ENCODE data around the gene ZNF438. TPM values are rescaled to one million over a fixed set of nuclear protein-coding genes. Genes with fewer than 3 reads are reported as not detected.
"Not testable (repeated sequence)": the region's sequence is repeated elsewhere in the genome, so short reads cannot be mapped to it uniquely, and the experiment has no call there.

ZNF438 gene
- polyA plus RNA-seq, 1 donor: 7.3 TPM

GRCh38 chr10:30915146-30915545 is 116.5 kb downstream of the ZNF438 start:
- Histone ChIP-seq H3K4me1 (ENCODE audit: control insufficient read depth, insufficient read depth, low read length) (no peaks in the 10 kb centered on the region), H3K9me3 (ENCODE audit: control insufficient read depth, low read depth, low read length) (no peaks in the 10 kb centered on the region), H3K36me3 (ENCODE audit: control insufficient read depth, insufficient read depth, low read length) (no peaks in the 10 kb centered on the region), H3K27me3 (ENCODE audit: control insufficient read depth, insufficient read depth, low read length) (no peaks in the 10 kb centered on the region), H3K27ac (ENCODE audit: low read length) (no peak overlapping the region), H3K4me3 (ENCODE audit: low read length) (no peak overlapping the region)
- no CpG with 5 or more reads among the region's 1 CpG for WGBS (ENCODE audit: insufficient coverage, low lambda C conversion rate)
- no peak for DNase-seq

- WGBS (ENCODE audit: insufficient coverage, low lambda C conversion rate): 86% methylated on average over 1 of the region's 3 CpGs
- H3K27me3 ChIP-seq (ENCODE audit: control insufficient read depth, insufficient read depth, low read length): no peaks in the 10 kb centered on the region
- H3K27ac ChIP-seq (ENCODE audit: low read length): no peak overlapping the region
- DNase-seq: no peak
- no peak overlapping the region for H3K4me3 ChIP-seq (ENCODE audit: low read length)
- peaks cover 2% of the 10 kb centered on the region for H3K36me3 ChIP-seq (ENCODE audit: control insufficient read depth, insufficient read depth, low read length)
- no peaks in the 10 kb centered on the region for H3K4me1 ChIP-seq (ENCODE audit: control insufficient read depth, insufficient read depth, low read length)
- H3K9me3 ChIP-seq (ENCODE audit: control insufficient read depth, low read depth, low read length): no peaks in the 10 kb centered on the region
Measured at GRCh38 chr10:30911303-30911863, 120.3 kb downstream of the ZNF438 start.

DNA sequence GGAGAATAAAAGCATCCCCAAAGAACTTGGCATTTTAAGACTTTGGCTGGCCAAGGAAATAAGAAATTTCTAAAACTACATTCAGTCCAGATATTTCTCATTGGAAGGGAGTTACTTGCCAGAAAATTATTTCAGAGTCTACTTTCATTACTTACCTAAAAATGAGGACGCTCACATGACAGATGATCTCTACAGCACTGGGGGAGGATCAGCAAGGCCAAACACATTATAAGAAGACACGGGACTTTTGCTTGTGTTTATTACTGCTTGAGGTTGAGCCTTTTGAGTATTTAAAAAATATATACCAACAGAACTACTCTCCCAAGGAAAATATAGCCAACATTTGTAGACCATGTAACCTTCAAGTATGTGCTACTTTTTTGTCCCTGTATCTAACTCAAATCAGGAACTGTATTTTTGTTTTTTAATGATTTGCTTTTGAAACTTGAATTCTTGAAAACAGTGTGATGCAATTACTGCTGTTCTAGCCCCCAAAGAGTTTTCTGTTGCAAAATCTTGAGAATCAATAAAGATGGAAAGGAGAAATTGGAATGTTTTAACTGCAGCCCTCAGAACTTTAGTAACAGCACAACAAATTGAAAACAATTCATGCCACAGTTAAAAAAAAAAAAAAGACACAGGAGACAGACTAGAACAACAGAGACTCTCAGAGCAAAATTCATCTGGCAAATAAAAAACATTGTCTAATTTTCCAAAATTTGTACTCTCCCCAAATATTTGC is 128.1 kb downstream of the ZNF438 start:
- Histone ChIP-seq H3K4me3 (ENCODE audit: low read length) (no peak overlapping the region), H3K4me1 (ENCODE audit: control insufficient read depth, insufficient read depth, low read length) (no peaks in the 10 kb centered on the region), H3K27ac (ENCODE audit: low read length) (no peak overlapping the region), H3K36me3 (ENCODE audit: control insufficient read depth, insufficient read depth, low read length) (peaks cover 5% of the 10 kb centered on the region), H3K9me3 (ENCODE audit: control insufficient read depth, low read depth, low read length) (peaks cover 6% of the 10 kb centered on the region), H3K27me3 (ENCODE audit: control insufficient read depth, insufficient read depth, low read length) (no peaks in the 10 kb centered on the region)
- DNase-seq: no peak
- no CpG with 5 or more reads among the region's 2 CpGs for WGBS (ENCODE audit: insufficient coverage, low lambda C conversion rate)

DNA sequence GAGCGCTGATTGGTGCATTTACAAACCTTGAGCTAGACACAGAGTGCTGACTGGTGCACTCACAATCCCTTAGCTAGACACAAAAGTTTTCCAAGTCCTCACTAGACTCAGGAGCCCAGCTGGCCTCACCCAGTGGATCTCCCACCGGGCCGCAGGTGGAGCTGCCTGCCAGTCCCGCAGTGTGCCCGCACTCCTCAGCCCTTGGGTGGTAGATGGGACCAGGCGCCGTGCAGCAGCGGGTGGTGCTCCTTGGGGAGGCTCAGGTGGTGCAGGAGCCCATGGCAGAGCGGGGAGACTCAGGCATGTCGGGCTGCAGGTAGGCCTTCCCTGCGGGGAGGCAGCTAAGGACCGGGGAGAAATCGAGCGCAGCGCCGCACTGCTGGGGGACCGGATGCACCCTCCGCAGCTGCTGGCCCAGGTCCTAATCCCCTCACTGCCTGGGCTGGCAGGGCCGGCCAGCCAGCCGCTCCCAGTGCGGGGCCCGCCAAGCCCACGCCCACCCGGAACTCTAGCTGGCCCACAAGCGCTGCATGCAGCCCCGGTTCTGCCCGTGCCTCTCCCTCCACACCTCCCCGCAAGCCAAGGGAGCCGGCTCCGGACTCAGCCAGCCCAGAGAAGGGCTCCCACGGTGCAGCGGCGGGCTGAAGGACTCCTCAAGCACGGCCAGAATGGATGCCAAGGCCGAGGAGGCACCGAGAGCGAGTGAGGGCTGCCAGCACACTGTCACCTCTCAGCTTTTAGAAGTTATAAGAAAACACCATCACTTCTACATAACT is 128.9 kb downstream of the ZNF438 start:
- no peak overlapping the region for H3K27ac ChIP-seq (ENCODE audit: low read length)
- H3K9me3 ChIP-seq (ENCODE audit: control insufficient read depth, low read depth, low read length): peaks cover 6% of the 10 kb centered on the region
- no peak for DNase-seq
- no peak overlapping the region for H3K4me3 ChIP-seq (ENCODE audit: low read length)
- peaks cover 5% of the 10 kb centered on the region for H3K36me3 ChIP-seq (ENCODE audit: control insufficient read depth, insufficient read depth, low read length)
- no peaks in the 10 kb centered on the region for H3K4me1 ChIP-seq (ENCODE audit: control insufficient read depth, insufficient read depth, low read length)
- H3K27me3 ChIP-seq (ENCODE audit: control insufficient read depth, insufficient read depth, low read length): no peaks in the 10 kb centered on the region
- WGBS (ENCODE audit: insufficient coverage, low lambda C conversion rate): no CpG with 5 or more reads among the region's 37 CpGs

DNA sequence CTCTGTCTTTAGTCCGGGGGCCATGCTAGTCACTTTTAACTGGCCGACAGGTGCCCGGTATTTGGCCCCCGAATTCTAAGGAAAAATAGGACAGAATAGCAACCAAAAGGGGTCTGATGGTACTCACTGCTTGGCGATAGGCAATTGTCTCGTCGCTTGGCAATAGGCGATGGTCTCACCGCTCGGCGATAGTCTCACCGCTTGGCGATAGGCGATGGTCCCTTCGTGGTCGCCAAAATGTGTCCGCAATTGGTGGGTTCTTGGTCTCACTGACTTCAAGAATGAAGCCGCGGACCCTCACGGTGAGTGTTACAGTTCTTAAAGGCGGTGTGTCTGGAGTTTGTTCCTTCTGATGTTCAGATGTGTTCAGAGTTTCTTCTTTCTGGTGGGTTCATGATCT is 130.2 kb downstream of the ZNF438 start:
- WGBS (ENCODE audit: insufficient coverage, low lambda C conversion rate): no CpG with 5 or more reads among the region's 21 CpGs
- not testable (repeated sequence) for DNase-seq; H3K27me3 ChIP-seq (ENCODE audit: control insufficient read depth, insufficient read depth, low read length)

DNA sequence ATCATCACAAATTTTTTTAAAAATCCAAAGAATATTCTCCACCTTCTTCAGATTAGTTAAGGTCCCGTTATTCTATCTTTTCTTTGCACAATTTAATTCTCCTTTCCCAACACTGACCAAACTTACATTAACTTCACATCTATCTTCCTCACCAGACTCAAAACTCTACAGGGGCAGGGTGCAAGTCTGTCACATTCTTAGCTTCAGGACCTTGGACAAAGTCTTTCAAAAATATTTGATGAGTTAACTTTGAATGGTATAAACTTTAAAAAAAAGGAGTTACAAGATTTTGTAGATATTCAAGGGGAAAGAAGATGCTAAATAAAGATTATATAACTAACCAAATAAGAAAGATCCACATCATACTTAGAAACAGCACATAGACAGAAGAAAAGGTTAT is 132.7 kb downstream of the ZNF438 start:
- WGBS (ENCODE audit: insufficient coverage, low lambda C conversion rate): 88% methylated on average over 1 of the region's 1 CpG
- Histone ChIP-seq H3K36me3 (ENCODE audit: control insufficient read depth, insufficient read depth, low read length) (peaks cover 3% of the 10 kb centered on the region), H3K27ac (ENCODE audit: low read length) (no peak overlapping the region), H3K4me1 (ENCODE audit: control insufficient read depth, insufficient read depth, low read length) (no peaks in the 10 kb centered on the region), H3K4me3 (ENCODE audit: low read length) (no peak overlapping the region), H3K9me3 (ENCODE audit: control insufficient read depth, low read depth, low read length) (peaks cover 6% of the 10 kb centered on the region), H3K27me3 (ENCODE audit: control insufficient read depth, insufficient read depth, low read length) (no peaks in the 10 kb centered on the region)
- no peak for DNase-seq

More for the DNA sequence above, 130.2 kb downstream of the ZNF438 start:
- not testable (repeated sequence) for H3K27ac ChIP-seq (ENCODE audit: low read length); H3K4me3 ChIP-seq (ENCODE audit: low read length); H3K4me1 ChIP-seq (ENCODE audit: control insufficient read depth, insufficient read depth, low read length); H3K9me3 ChIP-seq (ENCODE audit: control insufficient read depth, low read depth, low read length); H3K36me3 ChIP-seq (ENCODE audit: control insufficient read depth, insufficient read depth, low read length)

- no peak for DNase-seq
- Histone ChIP-seq H3K27ac (ENCODE audit: low read length) (no peak overlapping the region), H3K4me1 (ENCODE audit: control insufficient read depth, insufficient read depth, low read length) (no peaks in the 10 kb centered on the region), H3K27me3 (ENCODE audit: control insufficient read depth, insufficient read depth, low read length) (no peaks in the 10 kb centered on the region), H3K36me3 (ENCODE audit: control insufficient read depth, insufficient read depth, low read length) (peaks cover 3% of the 10 kb centered on the region), H3K4me3 (ENCODE audit: low read length) (no peak overlapping the region), H3K9me3 (ENCODE audit: control insufficient read depth, low read depth, low read length) (peaks cover under 1% of the 10 kb centered on the region)
- no CpG with 5 or more reads among the region's 1 CpG for WGBS (ENCODE audit: insufficient coverage, low lambda C conversion rate)
Measured at GRCh38 chr10:30897547-30897946, 134.1 kb downstream of the ZNF438 start.

DNA sequence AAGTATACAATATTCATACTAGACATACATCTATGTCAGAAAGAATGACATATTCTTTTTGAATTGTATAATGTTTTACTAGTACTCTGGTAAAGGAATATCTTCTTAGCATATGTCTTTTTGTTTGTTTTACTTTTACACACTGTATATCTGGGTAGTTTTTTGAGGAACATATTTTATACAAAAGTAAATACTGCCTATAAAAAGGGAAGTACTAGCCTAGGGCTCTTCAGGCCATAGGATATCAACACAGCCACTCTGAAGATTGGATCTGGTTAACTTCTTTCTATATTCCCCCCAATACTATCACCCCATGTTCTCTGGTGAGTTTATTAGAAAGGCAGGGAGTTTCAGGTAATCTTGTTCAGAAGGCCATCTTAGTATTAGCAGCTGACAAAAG is 134.6 kb downstream of the ZNF438 start:
- Histone ChIP-seq H3K36me3 (ENCODE audit: control insufficient read depth, insufficient read depth, low read length) (peaks cover 3% of the 10 kb centered on the region), H3K9me3 (ENCODE audit: control insufficient read depth, low read depth, low read length) (no peaks in the 10 kb centered on the region), H3K4me1 (ENCODE audit: control insufficient read depth, insufficient read depth, low read length) (no peaks in the 10 kb centered on the region), H3K4me3 (ENCODE audit: low read length) (no peak overlapping the region), H3K27ac (ENCODE audit: low read length) (no peak overlapping the region), H3K27me3 (ENCODE audit: control insufficient read depth, insufficient read depth, low read length) (no peaks in the 10 kb centered on the region)
- DNase-seq: no peak

GRCh38 chr10:30894221-30894620 is 137.4 kb downstream of the ZNF438 start:
- 90% methylated on average over 1 of the region's 5 CpGs for WGBS (ENCODE audit: insufficient coverage, low lambda C conversion rate)

DNA sequence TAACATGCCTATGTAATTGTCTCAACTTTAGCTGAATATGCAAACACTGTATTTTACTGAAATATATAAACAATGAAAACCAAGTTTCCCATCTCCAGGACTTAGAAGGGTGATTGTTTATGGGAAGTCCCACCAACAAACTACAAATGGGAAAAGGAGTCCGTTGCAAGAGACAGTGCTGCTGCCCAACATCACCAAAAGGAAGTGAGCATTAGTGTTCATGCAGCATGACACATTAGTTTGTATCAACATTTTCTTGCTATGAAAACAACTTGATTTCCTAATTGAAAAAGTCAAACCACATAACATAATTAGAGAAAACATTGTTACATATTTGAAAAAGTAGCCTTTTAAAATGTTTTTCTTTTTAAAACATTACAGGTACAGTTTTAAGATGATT is 138.5 kb downstream of the ZNF438 start:
- H3K36me3 ChIP-seq (ENCODE audit: control insufficient read depth, insufficient read depth, low read length): no peaks in the 10 kb centered on the region
- H3K9me3 ChIP-seq (ENCODE audit: control insufficient read depth, low read depth, low read length): no peaks in the 10 kb centered on the region
- no CpG with 5 or more reads among the region's 1 CpG for WGBS (ENCODE audit: insufficient coverage, low lambda C conversion rate)
- DNase-seq: no peak
- no peaks in the 10 kb centered on the region for H3K27me3 ChIP-seq (ENCODE audit: control insufficient read depth, insufficient read depth, low read length)
- no peak overlapping the region for H3K27ac ChIP-seq (ENCODE audit: low read length)
- no peaks in the 10 kb centered on the region for H3K4me1 ChIP-seq (ENCODE audit: control insufficient read depth, insufficient read depth, low read length)
- no peak overlapping the region for H3K4me3 ChIP-seq (ENCODE audit: low read length)

More at GRCh38 chr10:30894221-30894620, 137.4 kb downstream of the ZNF438 start:
- Histone ChIP-seq H3K4me3 (ENCODE audit: low read length) (no peak overlapping the region), H3K9me3 (ENCODE audit: control insufficient read depth, low read depth, low read length) (no peaks in the 10 kb centered on the region), H3K27ac (ENCODE audit: low read length) (no peak overlapping the region), H3K4me1 (ENCODE audit: control insufficient read depth, insufficient read depth, low read length) (no peaks in the 10 kb centered on the region), H3K27me3 (ENCODE audit: control insufficient read depth, insufficient read depth, low read length) (no peaks in the 10 kb centered on the region), H3K36me3 (ENCODE audit: control insufficient read depth, insufficient read depth, low read length) (no peaks in the 10 kb centered on the region)
- DNase-seq: no peak

All from large intestine (tissue), 3 donors.